ENCODE data around the gene ITIH4. TPM values are rescaled to one million over a fixed set of nuclear protein-coding genes. Genes with fewer than 3 reads are reported as not detected.

The ITIH4 gene
- total and polyA plus RNA-seq, 2 of the 13 experiments (the other 11 are each of a cell fraction or from before 2014, with no cell fraction given), result 2.7 to 5.3 TPM

GRCh38 chr3:52795298-52795900 lies 35.1 kb downstream of the ITIH4 start (continued):
- no peak for TF ChIP-seq ZNF770 (CRISPR knock-in tag; IDR thresholded peaks at IDR 0.05)
- TF ChIP-seq ARNTL (CRISPR knock-in tag; IDR thresholded peaks at IDR 0.05), result peak; percentile 74
- TF ChIP-seq MBD4 (IDR thresholded peaks at IDR 0.05; ENCODE audit: borderline replicate concordance, low read length), result no peak
- no peak for TF ChIP-seq DZIP1 (CRISPR knock-in tag; IDR thresholded peaks at IDR 0.05)
- TF ChIP-seq TBL1XR1 (IDR thresholded peaks at IDR 0.05; ENCODE audit: borderline replicate concordance, low read length, partially characterized antibody), result peak; percentile 92
- TF ChIP-seq DMAP1 (CRISPR knock-in tag; IDR thresholded peaks at IDR 0.05), result 0 out of 2 replicates have a peak, but pooled peaks have one; percentile 46
- peak; percentile 75; the same call in 1 of the 2 replicates for TF ChIP-seq TARDBP (CRISPR knock-in tag; IDR thresholded peaks at IDR 0.05)
- TF ChIP-seq ZNF761 (CRISPR knock-in tag; conservative IDR thresholded peaks at IDR 0.05), result peak; percentile 28; the same call in 1 of the 2 replicates
- TF ChIP-seq ZNF3 (CRISPR knock-in tag; IDR thresholded peaks at IDR 0.05), result no peak
- peak; percentile 86 for TF ChIP-seq PHF5A (CRISPR knock-in tag; IDR thresholded peaks at IDR 0.05; ENCODE audit: low read depth, unreplicated experiment)
- TF ChIP-seq SOX13 (IDR thresholded peaks at IDR 0.05), result 0 out of 2 replicates have a peak, but pooled peaks have one; percentile 40
- peak in 1 of 2 experiments; percentile 78; a peak in 1 of 4 replicates for TF ChIP-seq SOX13 (CRISPR knock-in tag; conservative IDR thresholded peaks at IDR 0.05 in 1 of 2, IDR thresholded peaks at IDR 0.05 in 1 of 2)
- 0 out of 2 replicates have a peak, but pooled peaks have one; percentile 2 for TF ChIP-seq STAG1 (CRISPR knock-in tag; IDR thresholded peaks at IDR 0.05)
- TF ChIP-seq MIER2 (CRISPR knock-in tag; IDR thresholded peaks at IDR 0.05), result peak; percentile 47; the same call in 1 of the 2 replicates
- no peak for TF ChIP-seq ZNF577 (CRISPR knock-in tag; IDR thresholded peaks at IDR 0.05; ENCODE audit: borderline replicate concordance, low read depth)
- TF ChIP-seq YEATS2 (CRISPR knock-in tag; IDR thresholded peaks at IDR 0.05; ENCODE audit: borderline replicate concordance), result peak; percentile 67; the same call in 1 of the 2 replicates
- TF ChIP-seq ZNF556 (CRISPR knock-in tag; IDR thresholded peaks at IDR 0.05; ENCODE audit: borderline replicate concordance), result peak; percentile 56; the same call in 1 of the 2 replicates
- TF ChIP-seq ZBTB7A (CRISPR knock-in tag; IDR thresholded peaks at IDR 0.05), result peak; percentile 50; the same call in 1 of the 2 replicates
- 0 out of 2 replicates have a peak, but pooled peaks have one; percentile 48 for TF ChIP-seq ZNF605 (CRISPR knock-in tag; IDR thresholded peaks at IDR 0.05)
- TF ChIP-seq NR2F1 (CRISPR knock-in tag; IDR thresholded peaks at IDR 0.05), result peak; percentile 34 to 52; a peak in 2 of 4 replicates
- peak; percentile 66; the same call in 1 of the 2 replicates for TF ChIP-seq ZNF543 (CRISPR knock-in tag; IDR thresholded peaks at IDR 0.05)
- TF ChIP-seq ZNF710 (CRISPR knock-in tag; IDR thresholded peaks at IDR 0.05; ENCODE audit: borderline replicate concordance), result peak; percentile 71; the same call in 1 of the 2 replicates
- TF ChIP-seq ZNF121 (CRISPR knock-in tag; IDR thresholded peaks at IDR 0.05), result no peak
- no peak for TF ChIP-seq NFRKB (IDR thresholded peaks at IDR 0.05)
- no peak for TF ChIP-seq ZNF567 (CRISPR knock-in tag; IDR thresholded peaks at IDR 0.05; ENCODE audit: borderline replicate concordance)

All from HepG2 (cell line).